Neuron (in vitro differentiated cells): ENCODE measurements around the gene CDKN2AIPNL.

Experiments used
- H2AFZ ChIP-seq: one replicate; pipeline ENCODE4 v1.6.1; 2013; ENCODE audit warnings: low read depth, mild to moderate bottlenecking, inconsistent platforms, low read length, moderate library complexity
- H3K27me3 ChIP-seq: one replicate; pipeline ENCODE4 v1.6.1; 2013; ENCODE audit warnings: low read length; ENCODE audit not compliant: insufficient read depth
- H3K36me3 ChIP-seq: one replicate; pipeline ENCODE4 v1.6.1; 2013; ENCODE audit warnings: low read length; ENCODE audit not compliant: insufficient read depth
- H3K4me1 ChIP-seq: one replicate; pipeline ENCODE4 v1.6.1; 2013; ENCODE audit warnings: low read length; ENCODE audit not compliant: insufficient read depth
- H3K4me3 ChIP-seq: 2 replicates; pipeline ENCODE4 v1.5.1; 2013; ENCODE audit warnings: mild to moderate bottlenecking, low read length, moderate library complexity
- H3K9me3 ChIP-seq: one replicate; pipeline ENCODE4 v1.6.1; 2013; ENCODE audit warnings: low read length

Gene CDKN2AIPNL, protein sequence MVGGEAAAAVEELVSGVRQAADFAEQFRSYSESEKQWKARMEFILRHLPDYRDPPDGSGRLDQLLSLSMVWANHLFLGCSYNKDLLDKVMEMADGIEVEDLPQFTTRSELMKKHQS

DNA sequence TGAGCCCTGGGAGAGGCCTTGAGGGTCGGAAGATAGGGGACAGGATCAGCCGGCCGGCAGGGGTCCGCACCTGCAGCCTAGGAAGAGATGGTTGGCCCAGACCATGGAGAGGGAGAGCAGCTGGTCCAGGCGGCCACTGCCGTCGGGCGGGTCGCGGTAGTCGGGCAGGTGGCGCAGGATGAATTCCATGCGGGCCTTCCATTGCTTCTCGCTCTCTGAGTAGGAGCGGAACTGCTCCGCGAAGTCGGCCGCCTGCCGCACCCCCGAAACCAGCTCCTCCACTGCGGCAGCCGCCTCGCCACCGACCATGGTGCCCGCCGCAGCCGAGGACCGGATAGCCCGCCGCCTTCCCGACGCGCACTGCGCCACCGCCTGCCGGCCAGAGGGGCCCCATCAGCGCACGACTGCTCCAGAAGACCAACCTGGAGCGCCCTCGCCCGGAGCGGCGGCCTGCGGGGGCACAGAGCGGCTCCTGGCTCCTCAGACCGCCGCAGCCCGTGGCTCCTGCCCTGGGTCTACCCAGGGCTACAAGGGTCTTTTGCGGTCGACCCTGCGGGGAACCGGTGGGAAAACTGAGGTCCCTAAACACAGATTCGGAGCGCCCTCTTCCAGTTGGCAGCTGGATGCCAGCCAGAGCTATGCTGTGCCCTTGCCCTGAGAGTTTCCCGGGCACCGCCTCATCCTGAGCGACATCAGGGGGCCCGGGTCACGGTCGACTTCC is at the start of gene CDKN2AIPNL:
Gene CDKN2AIPNL, minus strand, starts transcription at position 336 of the 721 bp plus-strand sequence. Its CDS starts 27 bp downstream, at position 309.
- H3K27me3 ChIP-seq: no peaks in the 10 kb centered on the region
- peak within 1 kb of the TSS; percentile 94 for H2AFZ ChIP-seq
- H3K4me1 ChIP-seq: peaks cover 12% of the 10 kb centered on the region
- peak within 1 kb of the TSS; percentile 71 for H3K4me3 ChIP-seq
- peaks cover 10% of the 10 kb centered on the region for H3K36me3 ChIP-seq
- no peaks in the 10 kb centered on the region for H3K9me3 ChIP-seq

DNA sequence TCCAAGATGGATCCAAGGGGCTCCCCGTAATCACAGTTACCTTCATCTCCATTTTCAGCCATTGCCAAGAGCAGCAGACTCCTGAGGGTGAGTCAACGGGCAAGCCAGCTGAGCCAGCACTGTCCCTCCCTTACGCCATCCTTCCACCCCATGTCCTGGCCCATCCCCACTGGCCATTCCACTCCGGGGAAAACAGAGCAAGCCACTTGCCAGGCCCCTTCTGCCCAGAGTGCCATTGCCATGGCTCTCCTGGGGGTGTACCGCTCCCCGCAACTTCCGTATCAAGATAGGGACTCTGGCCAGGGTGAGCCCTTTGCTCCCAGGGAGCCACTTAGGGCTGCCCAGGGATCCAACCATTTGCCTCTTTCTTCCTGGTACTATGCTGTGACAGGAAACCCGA is 48.9 kb upstream of the CDKN2AIPNL start:
- no peaks in the 10 kb centered on the region for H3K4me1 ChIP-seq
- H3K9me3 ChIP-seq: no peaks in the 10 kb centered on the region
- H3K4me3 ChIP-seq: no peak overlapping the region
- no peak overlapping the region for H2AFZ ChIP-seq
- H3K36me3 ChIP-seq: no peaks in the 10 kb centered on the region
- H3K27me3 ChIP-seq: peaks cover 18% of the 10 kb centered on the region

DNA sequence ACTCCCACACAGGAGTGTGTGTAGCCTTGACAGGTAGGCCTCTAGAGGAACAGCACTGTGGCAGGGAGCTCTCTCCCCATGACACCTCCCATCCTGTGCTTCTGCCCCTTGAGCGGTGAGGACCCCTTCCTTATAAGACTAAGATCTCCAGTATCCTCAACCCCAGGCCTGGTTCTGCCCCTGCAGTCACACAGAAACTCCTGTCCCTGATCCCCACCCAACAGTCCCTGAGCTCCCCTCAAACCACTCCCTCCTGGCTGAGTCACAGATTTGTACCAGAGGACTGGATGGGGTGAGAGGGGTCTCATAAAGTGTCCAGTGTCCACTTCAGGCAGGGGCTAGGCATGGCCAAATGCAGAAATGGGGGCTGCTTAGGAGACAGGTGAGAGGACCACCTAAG is 47.8 kb upstream of the CDKN2AIPNL start:
- Histone ChIP-seq H3K9me3 (no peaks in the 10 kb centered on the region), H3K4me1 (no peaks in the 10 kb centered on the region), H3K27me3 (peaks cover 8% of the 10 kb centered on the region)

DNA sequence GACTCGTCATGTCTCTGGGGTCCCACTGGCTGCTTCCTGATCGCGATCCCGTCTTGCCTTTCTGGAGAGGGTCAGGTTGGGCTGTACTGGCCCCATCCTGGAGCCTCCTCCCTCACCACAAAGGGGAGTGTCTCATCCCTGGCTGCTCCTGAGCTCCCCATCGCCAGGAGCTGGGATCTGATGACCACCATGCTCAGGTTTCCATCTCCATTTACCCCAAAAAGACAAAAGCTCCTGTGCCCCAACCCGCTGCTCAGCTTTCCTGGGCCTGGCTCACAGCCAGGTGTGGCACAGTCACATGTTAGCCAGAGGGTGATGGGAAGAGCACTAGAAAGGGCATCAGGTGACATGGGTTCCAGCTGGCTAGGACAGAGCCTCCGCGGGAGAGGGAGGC is 47.3 kb upstream of the CDKN2AIPNL start:
- H3K4me1 ChIP-seq: no peaks in the 10 kb centered on the region
- H3K4me3 ChIP-seq: no peak overlapping the region
- H3K9me3 ChIP-seq: no peaks in the 10 kb centered on the region
- H3K27me3 ChIP-seq: peaks cover 8% of the 10 kb centered on the region
- no peak overlapping the region for H2AFZ ChIP-seq
- H3K36me3 ChIP-seq: no peaks in the 10 kb centered on the region

More for the DNA sequence above, 47.8 kb upstream of the CDKN2AIPNL start:
- H3K36me3 ChIP-seq: no peaks in the 10 kb centered on the region
- no peak overlapping the region for H2AFZ ChIP-seq
- H3K4me3 ChIP-seq: no peak overlapping the region

DNA sequence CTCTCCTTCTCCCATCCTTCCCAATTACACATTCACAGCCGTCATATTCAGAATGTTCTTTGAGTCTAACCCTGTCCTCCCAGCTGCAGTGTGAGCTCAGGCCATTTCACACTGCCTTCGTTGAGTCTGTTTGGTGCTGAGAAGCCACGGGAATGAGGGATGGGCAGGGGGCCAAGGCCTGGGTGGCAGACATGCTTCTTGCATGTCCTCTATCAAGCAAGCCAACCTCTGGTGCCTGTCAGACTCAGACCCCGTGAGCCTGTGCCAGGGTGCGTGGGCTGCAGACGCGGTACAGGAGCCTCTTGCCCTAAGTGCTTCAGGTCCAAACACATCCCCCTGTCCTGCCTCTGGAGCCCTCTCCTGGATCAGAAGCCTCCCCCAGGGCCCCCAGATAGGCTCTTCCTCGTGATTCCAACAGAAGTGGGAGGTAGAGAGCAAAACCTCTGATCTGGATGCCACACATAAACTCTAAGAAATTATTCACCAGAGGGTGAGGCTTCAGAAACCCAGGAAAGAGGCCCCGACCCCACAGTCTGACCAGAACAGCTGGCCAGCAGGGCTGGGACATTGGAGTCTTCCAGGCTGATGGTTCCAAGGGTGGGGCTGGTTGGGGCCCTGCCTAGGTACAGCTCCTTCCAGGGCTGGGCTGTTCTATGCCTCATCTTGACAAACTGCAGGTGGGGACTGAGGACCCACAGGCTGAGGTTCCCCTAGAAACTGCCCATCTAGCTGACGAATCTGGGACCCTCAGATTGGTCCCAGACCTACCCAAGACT is 46.7 kb upstream of the CDKN2AIPNL start:
- H3K4me1 ChIP-seq: no peaks in the 10 kb centered on the region
- H2AFZ ChIP-seq: no peak overlapping the region
- no peaks in the 10 kb centered on the region for H3K9me3 ChIP-seq
- peaks cover 6% of the 10 kb centered on the region for H3K27me3 ChIP-seq
- no peak overlapping the region for H3K4me3 ChIP-seq
- H3K36me3 ChIP-seq: no peaks in the 10 kb centered on the region

DNA sequence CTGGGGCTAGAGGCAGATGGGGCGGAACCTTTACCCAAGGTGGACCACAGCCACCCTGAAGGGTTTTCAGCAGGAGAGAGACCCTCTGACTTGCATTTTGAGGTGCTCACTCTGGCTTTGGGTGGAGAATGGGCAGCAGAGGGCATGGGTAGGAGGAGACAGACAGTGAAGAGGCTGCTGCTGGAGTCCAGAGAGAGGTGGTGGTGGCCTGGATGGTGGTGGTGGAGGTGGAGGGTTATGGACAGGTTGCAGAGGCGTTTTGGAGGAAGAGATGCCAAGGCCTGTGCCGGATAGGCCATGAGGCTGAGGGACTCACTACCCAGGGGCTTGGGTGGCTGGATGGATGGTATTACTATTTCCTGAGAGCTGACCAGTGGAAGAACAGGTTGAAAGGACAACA is 46.1 kb upstream of the CDKN2AIPNL start:
- no peak overlapping the region for H3K4me3 ChIP-seq
- H3K9me3 ChIP-seq: no peaks in the 10 kb centered on the region

DNA sequence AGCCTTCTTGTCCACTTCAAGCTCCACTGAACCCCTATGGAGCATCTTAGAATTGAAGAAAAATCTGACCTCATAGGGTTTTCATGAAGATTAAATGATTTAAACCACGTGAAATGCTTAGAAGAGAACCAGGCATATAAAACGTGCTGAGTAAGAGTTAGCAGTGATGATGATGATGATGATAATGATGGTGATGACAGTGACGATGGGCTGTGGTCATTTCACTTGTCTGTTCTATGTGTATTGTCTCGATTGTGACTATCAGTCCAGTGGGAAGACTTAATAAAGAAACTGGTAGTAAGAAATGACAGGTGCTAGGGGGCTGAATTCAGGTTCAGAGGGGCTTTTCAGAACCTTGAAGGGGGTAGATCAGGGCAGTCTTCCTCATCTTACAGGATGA is 45.1 kb upstream of the CDKN2AIPNL start:
- no peaks in the 10 kb centered on the region for H3K9me3 ChIP-seq
- H2AFZ ChIP-seq: no peak overlapping the region
- H3K27me3 ChIP-seq: peaks cover 6% of the 10 kb centered on the region
- H3K36me3 ChIP-seq: no peaks in the 10 kb centered on the region
- no peak overlapping the region for H3K4me3 ChIP-seq
- H3K4me1 ChIP-seq: no peaks in the 10 kb centered on the region

More for the DNA sequence above, 46.1 kb upstream of the CDKN2AIPNL start:
- no peaks in the 10 kb centered on the region for H3K4me1 ChIP-seq
- H3K27me3 ChIP-seq: peaks cover 6% of the 10 kb centered on the region
- H3K36me3 ChIP-seq: no peaks in the 10 kb centered on the region
- no peak overlapping the region for H2AFZ ChIP-seq

DNA sequence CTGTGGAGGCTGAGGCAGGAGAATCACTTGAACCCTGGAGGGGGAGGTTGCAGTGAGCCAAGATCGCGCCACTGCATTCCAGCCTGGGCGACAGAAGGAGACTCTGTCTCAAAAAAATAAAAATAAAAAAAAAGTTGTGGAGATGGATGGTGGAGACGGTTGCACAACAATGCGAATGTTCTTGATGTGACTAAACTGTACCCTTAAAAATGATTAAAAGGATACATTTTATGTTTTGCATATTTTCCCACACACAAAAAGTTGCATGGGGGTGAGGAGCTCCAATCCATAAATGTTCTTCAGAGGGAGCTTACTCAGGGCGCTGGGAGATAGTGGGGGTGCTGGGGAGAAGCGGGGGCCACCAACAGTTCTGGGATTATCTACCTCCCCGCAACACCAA is 43.8 kb upstream of the CDKN2AIPNL start:
- Histone ChIP-seq H3K36me3 (no peaks in the 10 kb centered on the region), H3K4me1 (no peaks in the 10 kb centered on the region), H3K4me3 (no peak overlapping the region), H3K27me3 (peaks cover 1% of the 10 kb centered on the region), H2AFZ (no peak overlapping the region), H3K9me3 (no peaks in the 10 kb centered on the region)

DNA sequence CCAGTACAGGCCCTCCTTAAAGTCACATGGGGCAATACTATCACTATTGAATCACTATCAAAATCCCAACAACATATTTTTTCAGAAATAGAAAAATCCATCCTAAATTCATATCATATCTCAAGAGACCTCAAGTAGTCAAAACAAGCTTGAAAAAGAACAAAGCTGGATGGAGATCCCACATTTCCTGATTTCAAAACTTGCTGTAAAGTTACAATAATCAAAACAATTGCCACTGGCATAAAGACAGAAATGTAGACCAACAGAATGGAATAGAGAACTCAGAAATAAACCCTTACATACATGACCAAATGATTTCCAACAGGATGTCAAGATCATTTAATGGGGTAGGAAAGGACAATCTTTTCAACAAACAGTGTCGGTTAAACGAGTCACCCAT is 41.3 kb upstream of the CDKN2AIPNL start:
- Histone ChIP-seq H3K4me1 (no peaks in the 10 kb centered on the region), H2AFZ (no peak overlapping the region), H3K4me3 (no peak overlapping the region), H3K9me3 (no peaks in the 10 kb centered on the region), H3K27me3 (no peaks in the 10 kb centered on the region), H3K36me3 (no peaks in the 10 kb centered on the region)

DNA sequence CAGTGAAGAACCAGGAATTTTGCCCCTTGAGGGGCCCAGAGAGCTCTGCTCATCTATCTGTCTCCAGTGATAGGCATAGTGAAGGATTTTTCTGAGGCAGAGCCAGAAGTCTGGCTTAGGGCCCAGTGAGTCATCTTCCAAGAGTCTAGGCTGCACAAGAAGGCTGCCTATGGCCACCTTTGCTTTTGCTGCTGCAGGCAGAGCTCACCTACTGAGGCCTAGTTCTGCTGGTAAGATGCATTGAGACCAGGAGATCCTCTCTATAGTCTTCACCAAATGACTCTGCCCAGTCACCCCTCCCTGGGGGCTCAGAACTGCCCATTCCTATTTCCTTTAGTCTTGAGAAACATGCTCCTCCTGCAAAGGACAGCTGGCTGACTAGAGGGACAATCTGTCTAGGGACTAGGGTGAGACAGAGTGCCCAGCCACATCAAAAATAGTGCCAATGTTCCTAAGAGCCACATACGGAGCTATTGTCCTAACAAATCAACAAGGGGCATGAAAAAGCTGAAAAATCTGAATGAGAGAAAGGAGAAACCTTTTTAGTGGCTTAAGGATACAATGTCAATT is 40.3 kb upstream of the CDKN2AIPNL start:
- H3K36me3 ChIP-seq: no peaks in the 10 kb centered on the region
- peaks cover under 1% of the 10 kb centered on the region for H3K27me3 ChIP-seq
- H3K9me3 ChIP-seq: no peaks in the 10 kb centered on the region
- no peak overlapping the region for H3K4me3 ChIP-seq
- no peak overlapping the region for H2AFZ ChIP-seq
- H3K4me1 ChIP-seq: no peaks in the 10 kb centered on the region

DNA sequence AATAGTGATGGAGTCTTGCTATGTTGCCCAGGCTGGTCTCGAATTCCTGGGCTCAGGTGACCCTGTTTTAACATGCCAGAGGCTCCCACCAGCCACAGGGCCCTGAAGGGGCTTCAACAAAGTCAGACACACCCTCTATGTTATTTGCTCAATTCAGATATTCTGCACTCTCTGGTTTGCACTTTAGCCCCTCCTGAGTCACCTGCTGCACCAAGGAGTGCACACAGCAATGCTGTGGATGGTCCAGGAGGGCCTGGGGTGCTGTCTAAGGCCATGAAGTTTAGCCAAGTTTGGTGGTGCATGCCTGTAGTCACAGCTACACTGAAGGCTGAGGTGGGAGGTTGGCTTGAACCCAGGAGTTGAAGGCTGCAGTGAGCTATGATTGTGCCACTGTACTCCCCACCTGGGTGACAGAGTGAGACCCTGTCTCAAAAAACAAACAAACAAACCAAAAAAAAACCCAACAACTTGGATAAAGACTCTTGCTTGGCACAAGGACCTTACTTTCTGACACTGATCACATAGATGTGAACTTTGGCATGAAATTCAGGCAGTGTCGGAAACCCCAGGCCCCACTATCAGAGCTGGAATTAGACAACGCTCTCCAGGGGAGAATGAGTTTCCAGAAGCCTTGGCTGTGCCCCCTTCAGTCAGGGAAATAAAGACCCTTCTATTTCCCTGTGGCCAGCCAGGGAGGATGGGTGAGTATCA is 39.7 kb upstream of the CDKN2AIPNL start:
- no peaks in the 10 kb centered on the region for H3K4me1 ChIP-seq
- no peaks in the 10 kb centered on the region for H3K36me3 ChIP-seq
- no peak overlapping the region for H2AFZ ChIP-seq
- H3K9me3 ChIP-seq: no peaks in the 10 kb centered on the region
- peaks cover 3% of the 10 kb centered on the region for H3K27me3 ChIP-seq
- no peak overlapping the region for H3K4me3 ChIP-seq

DNA sequence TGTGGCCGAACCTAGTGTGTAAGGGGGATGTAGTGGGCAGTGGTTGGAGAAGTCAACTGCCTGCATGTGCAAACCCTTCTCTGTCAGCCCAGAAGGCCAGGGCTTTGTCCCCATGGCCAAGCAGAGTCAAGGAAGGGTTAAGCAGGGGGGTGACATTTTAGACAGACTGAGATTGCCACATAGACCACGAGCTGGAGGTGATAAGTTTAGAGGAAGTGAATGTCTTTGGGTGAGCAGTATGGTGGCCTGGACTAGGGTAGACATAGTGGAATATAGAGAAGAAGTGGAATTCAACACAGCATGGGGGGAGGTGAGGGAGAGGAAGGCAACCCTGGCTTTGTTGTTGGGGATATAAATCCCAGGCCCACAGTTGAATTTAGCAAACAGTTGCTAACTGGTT is 38.7 kb upstream of the CDKN2AIPNL start:
- no peak overlapping the region for H2AFZ ChIP-seq
- no peak overlapping the region for H3K4me3 ChIP-seq
- no peaks in the 10 kb centered on the region for H3K9me3 ChIP-seq
- no peaks in the 10 kb centered on the region for H3K4me1 ChIP-seq
- peaks cover 3% of the 10 kb centered on the region for H3K27me3 ChIP-seq
- H3K36me3 ChIP-seq: no peaks in the 10 kb centered on the region

DNA sequence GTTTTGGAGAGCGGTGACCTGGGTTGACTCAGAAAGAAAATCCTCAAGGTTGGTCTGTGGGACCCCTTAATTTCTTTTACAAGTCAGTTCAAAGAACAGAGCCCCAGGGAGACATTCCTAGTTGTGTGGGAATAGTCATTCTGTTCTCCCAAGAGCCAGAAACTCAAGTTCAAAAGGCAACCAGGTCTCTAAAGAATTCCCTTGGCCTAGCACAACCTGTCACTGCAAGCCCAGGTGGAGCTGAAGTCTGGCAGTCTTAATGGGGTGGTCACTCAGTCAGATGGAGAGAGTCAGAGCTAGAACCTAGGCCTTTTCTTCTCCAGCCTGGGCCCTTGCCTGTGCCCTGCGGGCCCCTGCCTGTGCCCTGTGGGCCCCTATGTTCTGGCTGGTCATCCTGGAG is 37.5 kb upstream of the CDKN2AIPNL start:
- Histone ChIP-seq H3K36me3 (no peaks in the 10 kb centered on the region), H3K9me3 (no peaks in the 10 kb centered on the region), H3K4me1 (no peaks in the 10 kb centered on the region), H3K27me3 (peaks cover 3% of the 10 kb centered on the region), H3K4me3 (no peak overlapping the region), H2AFZ (no peak overlapping the region)
